OCI-LY3 (cell line): ENCODE data around the gene ABCG5.
A peak's percentile ranks its signal among the peaks of the same experiment; 100 is the strongest.

Experiments used
- H2AFZ ChIP-seq: fragments of 200-600, 300-600 bp; shearing (Covaris generic); 2 replicates; pipeline ENCODE4 v1.6.0; 2014; ENCODE audit warnings: antibody characterized with exemption, low read depth, low read length
- H3K27ac ChIP-seq: fragments of 200-600, 300-600 bp; sonication (generic); 2 replicates; pipeline ENCODE4 v1.5.1; 2014; ENCODE audit warnings: mild to moderate bottlenecking, low read length, moderate library complexity, mixed read lengths
- H3K27me3 ChIP-seq: fragments of 200-600, 300-600 bp; sonication (generic); 2 replicates; pipeline ENCODE4 v1.6.1; 2014; ENCODE audit warnings: low read depth, low read length, mixed read lengths
- H3K36me3 ChIP-seq: fragments of 200-600, 300-600 bp; sonication (generic); replicated peaks from 2 replicates; pipeline ENCODE3; 2014; ENCODE audit warnings: low read depth, low read length, mixed read lengths
- H3K4me1 ChIP-seq: fragments of 300-600, 200-600 bp; sonication (generic); 2 replicates; pipeline ENCODE4 v1.6.1; 2014; ENCODE audit warnings: low read length, mixed read lengths
- H3K4me2 ChIP-seq: fragments of 200-600, 300-600 bp; sonication (generic); 2 replicates; pipeline ENCODE4 v1.6.1; 2014; ENCODE audit warnings: low read length, mixed read lengths
- H3K4me3 ChIP-seq: fragments of 300-600, 200-600 bp; sonication (generic); 2 replicates; pipeline ENCODE4 v1.5.1; 2014; ENCODE audit warnings: antibody characterized with exemption, mild to moderate bottlenecking, low read length, moderate library complexity
- H3K79me2 ChIP-seq: fragments of 300-600, 200-600 bp; shearing (Covaris generic); 2 replicates; pipeline ENCODE4 v1.6.1; 2014; ENCODE audit warnings: mild to moderate bottlenecking, low read length, mixed read lengths
- H3K9ac ChIP-seq: fragments of 300-600, 200-600 bp; shearing (Covaris generic); 2 replicates; pipeline ENCODE4 v1.6.0; 2014; ENCODE audit warnings: mild to moderate bottlenecking, low read length, moderate library complexity
- H3K9me3 ChIP-seq: fragments of 200-600, 300-600 bp; shearing (Covaris generic); 2 replicates; pipeline ENCODE4 v1.6.1; 2014; ENCODE audit warnings: low read length, mixed read lengths; ENCODE audit not compliant: insufficient read depth
- H4K20me1 ChIP-seq: fragments of 200-600, 300-600 bp; sonication (generic); 2 replicates; pipeline ENCODE4 v1.6.1; 2016; ENCODE audit warnings: low read length, mixed read lengths; ENCODE audit not compliant: insufficient read depth
- EZH2phosphoT487 ChIP-seq: fragments of 200-600 bp; shearing (Covaris generic); IDR thresholded peaks from 2 replicates; pipeline ENCODE4 v1.6.1; 2018; ENCODE audit warnings: antibody characterized with exemption, mixed run types, low read depth
- TF ChIP-seq, protein P1 (sequence below): fragments of 200-600, 300-600 bp; sonication (generic); IDR thresholded peaks from 2 replicates; pipeline ENCODE4 v1.5.1; 2014; ENCODE audit warnings: antibody characterized with exemption, low read length, low read depth

The ABCG5 gene

DNA sequence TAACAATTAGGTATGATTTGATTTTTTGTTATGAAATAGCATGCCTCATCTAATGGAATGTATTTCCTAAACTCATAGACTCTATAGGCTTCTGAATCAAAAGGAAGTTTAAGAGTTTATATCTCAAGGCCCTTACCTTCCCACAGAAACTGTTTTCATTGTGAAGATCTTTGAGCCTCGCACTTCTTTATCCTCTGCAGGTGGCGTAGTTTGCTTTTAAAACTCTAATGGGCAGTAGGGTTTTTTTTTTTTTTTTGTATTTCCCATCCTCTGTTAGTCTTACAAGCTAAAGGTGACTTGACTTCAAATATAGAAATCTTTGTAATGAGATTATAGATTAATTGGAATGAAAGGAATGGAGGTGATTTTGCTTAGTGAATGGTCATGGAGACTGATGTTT is 36.5 kb downstream of the ABCG5 start:
- Histone ChIP-seq H3K4me2 (no peak overlapping the region), H2AFZ (no peak overlapping the region), H3K36me3 (no peaks in the 10 kb centered on the region), H3K4me1 (no peaks in the 10 kb centered on the region), H3K79me2 (no peaks in the 10 kb centered on the region), H3K9ac (no peak overlapping the region), H3K27ac (no peak overlapping the region), H4K20me1 (no peaks in the 10 kb centered on the region), H3K27me3 (no peaks in the 10 kb centered on the region), H3K4me3 (no peak overlapping the region), H3K9me3 (no peaks in the 10 kb centered on the region)
- TF ChIP-seq, protein P1, sequence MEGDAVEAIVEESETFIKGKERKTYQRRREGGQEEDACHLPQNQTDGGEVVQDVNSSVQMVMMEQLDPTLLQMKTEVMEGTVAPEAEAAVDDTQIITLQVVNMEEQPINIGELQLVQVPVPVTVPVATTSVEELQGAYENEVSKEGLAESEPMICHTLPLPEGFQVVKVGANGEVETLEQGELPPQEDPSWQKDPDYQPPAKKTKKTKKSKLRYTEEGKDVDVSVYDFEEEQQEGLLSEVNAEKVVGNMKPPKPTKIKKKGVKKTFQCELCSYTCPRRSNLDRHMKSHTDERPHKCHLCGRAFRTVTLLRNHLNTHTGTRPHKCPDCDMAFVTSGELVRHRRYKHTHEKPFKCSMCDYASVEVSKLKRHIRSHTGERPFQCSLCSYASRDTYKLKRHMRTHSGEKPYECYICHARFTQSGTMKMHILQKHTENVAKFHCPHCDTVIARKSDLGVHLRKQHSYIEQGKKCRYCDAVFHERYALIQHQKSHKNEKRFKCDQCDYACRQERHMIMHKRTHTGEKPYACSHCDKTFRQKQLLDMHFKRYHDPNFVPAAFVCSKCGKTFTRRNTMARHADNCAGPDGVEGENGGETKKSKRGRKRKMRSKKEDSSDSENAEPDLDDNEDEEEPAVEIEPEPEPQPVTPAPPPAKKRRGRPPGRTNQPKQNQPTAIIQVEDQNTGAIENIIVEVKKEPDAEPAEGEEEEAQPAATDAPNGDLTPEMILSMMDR: no peak
- no peak for TF ChIP-seq EZH2phosphoT487

DNA sequence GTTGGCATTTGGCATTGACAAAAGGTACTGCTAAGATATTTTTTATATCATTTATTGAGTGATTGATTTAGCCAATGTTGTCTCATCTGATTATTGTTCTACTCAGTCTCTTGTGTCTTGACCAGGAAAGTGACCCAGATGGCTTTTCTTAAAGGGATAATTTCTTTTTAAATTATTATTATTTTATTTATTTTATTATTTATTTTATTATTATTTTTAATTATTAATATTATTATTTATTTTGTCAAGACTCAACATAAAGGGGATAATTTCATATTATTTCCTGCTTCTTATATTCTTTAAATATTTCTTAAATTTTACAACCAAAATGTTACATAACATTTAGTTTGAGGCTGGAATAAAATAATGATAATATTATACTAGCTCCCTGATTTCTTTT is 37.7 kb downstream of the ABCG5 start:
- no peak overlapping the region for H2AFZ ChIP-seq
- H3K27ac ChIP-seq: no peak overlapping the region
- no peak overlapping the region for H3K9ac ChIP-seq
- H3K4me2 ChIP-seq: no peak overlapping the region
- no peaks in the 10 kb centered on the region for H4K20me1 ChIP-seq
- H3K4me1 ChIP-seq: no peaks in the 10 kb centered on the region
- TF ChIP-seq, protein P1: no peak
- no peak for TF ChIP-seq EZH2phosphoT487
- no peaks in the 10 kb centered on the region for H3K36me3 ChIP-seq
- H3K79me2 ChIP-seq: no peaks in the 10 kb centered on the region
- no peaks in the 10 kb centered on the region for H3K9me3 ChIP-seq
- no peaks in the 10 kb centered on the region for H3K27me3 ChIP-seq
- no peak overlapping the region for H3K4me3 ChIP-seq

DNA sequence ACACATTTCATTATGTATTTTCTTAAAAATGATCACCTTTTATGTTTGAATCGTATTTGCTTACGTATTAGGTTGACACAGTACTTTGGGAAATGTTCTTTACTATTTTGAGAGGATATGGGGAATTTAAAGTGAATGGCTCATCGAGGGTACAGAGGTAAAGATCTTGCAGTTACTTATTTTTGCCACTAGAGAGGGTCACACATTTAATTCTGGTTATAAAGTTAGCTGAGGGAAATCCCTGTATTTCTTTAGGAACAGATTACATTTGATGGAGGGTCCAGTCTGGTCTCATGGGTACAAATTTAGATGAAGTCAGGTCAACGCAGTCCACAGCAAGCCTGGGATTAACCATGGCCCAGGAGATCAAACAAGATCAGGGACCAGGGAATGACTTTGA is 40.3 kb downstream of the ABCG5 start:
- TF ChIP-seq EZH2phosphoT487: no peak
- TF ChIP-seq, protein P1: peak; percentile 38
- Histone ChIP-seq H3K4me3 (no peak overlapping the region), H3K27ac (no peak overlapping the region), H3K4me1 (no peaks in the 10 kb centered on the region), H3K79me2 (no peaks in the 10 kb centered on the region), H3K9ac (no peak overlapping the region), H3K36me3 (no peaks in the 10 kb centered on the region), H3K4me2 (no peak overlapping the region), H4K20me1 (no peaks in the 10 kb centered on the region), H2AFZ (no peak overlapping the region), H3K27me3 (no peaks in the 10 kb centered on the region), H3K9me3 (no peaks in the 10 kb centered on the region)

DNA sequence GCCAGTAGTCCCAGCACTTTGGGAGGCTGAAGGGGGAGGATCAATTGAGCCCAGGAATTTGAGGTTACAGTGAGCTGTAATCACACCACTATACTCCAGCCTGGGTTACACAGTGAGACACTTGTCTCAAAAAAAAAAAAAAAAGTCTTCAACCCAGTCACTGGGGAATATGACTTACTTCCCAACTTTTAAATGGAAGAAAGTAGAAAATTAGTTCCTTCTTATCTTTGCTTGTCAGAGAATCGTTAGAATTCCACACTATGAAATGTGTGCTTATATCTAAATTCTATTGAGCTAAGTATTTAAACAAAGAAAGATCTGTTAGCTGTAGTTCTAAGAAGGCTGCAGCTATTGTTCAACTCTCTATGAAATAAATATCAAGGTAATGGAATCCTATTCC is 42.4 kb downstream of the ABCG5 start:
- H3K9me3 ChIP-seq: no peaks in the 10 kb centered on the region
- TF ChIP-seq EZH2phosphoT487: no peak
- TF ChIP-seq, protein P1: no peak

More for the DNA sequence above, 42.4 kb downstream of the ABCG5 start:
- no peak overlapping the region for H3K4me2 ChIP-seq
- H3K27ac ChIP-seq: no peak overlapping the region
- no peak overlapping the region for H3K4me3 ChIP-seq
- no peaks in the 10 kb centered on the region for H4K20me1 ChIP-seq
- no peaks in the 10 kb centered on the region for H3K4me1 ChIP-seq
- no peak overlapping the region for H2AFZ ChIP-seq
- no peaks in the 10 kb centered on the region for H3K27me3 ChIP-seq
- H3K36me3 ChIP-seq: no peaks in the 10 kb centered on the region
- no peak overlapping the region for H3K9ac ChIP-seq
- no peaks in the 10 kb centered on the region for H3K79me2 ChIP-seq
